IMR-90 (cell line): ENCODE measurements around the gene NDUFA7. TPM values are rescaled to one million over a fixed set of nuclear protein-coding genes. Genes with fewer than 3 reads are reported as not detected.

Experiments
- ATAC-seq: fragments of 200-7000 bp; cut with Tn5 transposase; 2 replicates; pipeline ENCODE4 v1.9.1; 2020; ENCODE audit warnings: low read depth, mild to moderate bottlenecking, moderate library complexity
- BruUV-seq: library from RNA; stranded (reverse); fragments of 400-500 nt; replicated peaks from 2 replicates; lab custom pipeline; 2021; lab: Mats Ljungman, UMichigan
- CTCF ChIA-PET: fragments of 300-600 bp; formaldehyde crosslinking; extraction: SDS; loops from one replicate; lab custom pipeline; 2021; ENCODE audit warnings: antibody characterized with exemption; lab: Yijun Ruan, JAX
- POLR2A ChIA-PET: fragments of 300-600 bp; sonication (Branson Sonifier 250); formaldehyde crosslinking; loops from one replicate; lab custom pipeline; 2022; ENCODE audit warnings: antibody characterized with exemption; ENCODE audit not compliant: unreplicated experiment; lab: Charles Lee
- DNase-seq: peaks from one replicate; pipeline ENCODE4 v3.0.0; 2013
- H2AFZ ChIP-seq: replicated peaks from 2 replicates; pipeline ENCODE3; 2013; ENCODE audit warnings: low read length, mild to moderate bottlenecking; ENCODE audit not compliant: poor library complexity
- H2AK5ac ChIP-seq: 2 replicates; pipeline ENCODE4 v1.6.1; 2013; ENCODE audit warnings: low read depth, low read length, inconsistent platforms
- H2AK9ac ChIP-seq: replicated peaks from 2 replicates; pipeline ENCODE3; 2013; ENCODE audit warnings: mild to moderate bottlenecking, low read depth, low read length, moderate library complexity; ENCODE audit not compliant: poor library complexity
- H2BK120ac ChIP-seq: 2 replicates; pipeline ENCODE4 v1.6.1; 2013; ENCODE audit warnings: low read depth, low read length, inconsistent platforms
- H2BK15ac ChIP-seq: 3 replicates; pipeline ENCODE4 v1.6.1; 2013; ENCODE audit warnings: low read depth, low read length, inconsistent platforms
- H2BK20ac ChIP-seq: 2 replicates; pipeline ENCODE4 v1.6.1; 2013; ENCODE audit warnings: low read depth, mild to moderate bottlenecking, inconsistent platforms, low read length, moderate library complexity
- H2BK5ac ChIP-seq: 2 replicates; pipeline ENCODE4 v1.6.1; 2013; ENCODE audit warnings: mild to moderate bottlenecking, low read depth, low read length, inconsistent platforms; ENCODE audit not compliant: poor library complexity, severe bottlenecking
- H3K14ac ChIP-seq: replicated peaks from 2 replicates; pipeline ENCODE4 v1.6.1; 2013; ENCODE audit warnings: low read depth, low read length, inconsistent platforms
- H3K18ac ChIP-seq: 2 replicates; pipeline ENCODE4 v1.6.1; 2013; ENCODE audit warnings: low read depth, low read length, control low read depth
- H3K23ac ChIP-seq: 2 replicates; pipeline ENCODE4 v1.6.1; 2013; ENCODE audit warnings: low read depth, low read length, inconsistent platforms
- H3K27ac ChIP-seq: 2 replicates; pipeline ENCODE4 v1.5.1; 2013; ENCODE audit warnings: mild to moderate bottlenecking, control low read depth, low read length; ENCODE audit not compliant: insufficient read depth
- H3K27me3 ChIP-seq: 2 replicates; pipeline ENCODE4 v1.6.1; 2013; ENCODE audit warnings: low read length; ENCODE audit not compliant: control insufficient read depth, insufficient read depth
- H3K36me3 ChIP-seq: 2 replicates; pipeline ENCODE4 v1.6.1; 2013; ENCODE audit warnings: low read length, mixed read lengths; ENCODE audit not compliant: control insufficient read depth, insufficient read depth
- H3K4ac ChIP-seq: 2 replicates; pipeline ENCODE4 v1.6.1; 2013; ENCODE audit warnings: low read depth, low read length, inconsistent platforms
- H3K4me1 ChIP-seq: 2 replicates; pipeline ENCODE4 v1.6.1; 2013; ENCODE audit warnings: low read length, mixed read lengths; ENCODE audit not compliant: control insufficient read depth, insufficient read depth
- H3K4me2 ChIP-seq: 2 replicates; pipeline ENCODE4 v1.6.1; 2013; ENCODE audit warnings: low read depth, mild to moderate bottlenecking, control low read depth, low read length, moderate library complexity
- H3K4me3 ChIP-seq: 2 replicates; pipeline ENCODE4 v1.5.1; 2013; ENCODE audit warnings: low read depth, mild to moderate bottlenecking, control low read depth, low read length, moderate library complexity; ENCODE audit not compliant: insufficient read depth
- H3K56ac ChIP-seq: 2 replicates; pipeline ENCODE4 v1.6.1; 2013; ENCODE audit warnings: low read length, inconsistent platforms; ENCODE audit not compliant: insufficient read depth; ENCODE audit errors: extremely low read depth
- H3K79me1 ChIP-seq, 2 experiments: 2 replicates each; pipeline ENCODE4 v1.6.1; 2013; ENCODE audit warnings: low read length in 2 of 2, inconsistent platforms in 1 of 2, low read depth in 1 of 2
- H3K9ac ChIP-seq: 2 replicates; pipeline ENCODE4 v1.6.1; 2013; ENCODE audit warnings: low read depth, low read length, control low read depth
- H3K9me1 ChIP-seq: 2 replicates; pipeline ENCODE4 v1.6.1; 2013; ENCODE audit warnings: low read length, inconsistent platforms; ENCODE audit not compliant: insufficient read depth
- H3K9me3 ChIP-seq: 2 replicates; pipeline ENCODE4 v1.6.1; 2013; ENCODE audit warnings: low read length; ENCODE audit not compliant: control insufficient read depth, insufficient read depth
- H4K20me1 ChIP-seq: 2 replicates; pipeline ENCODE4 v1.6.1; 2013; ENCODE audit warnings: low read length, inconsistent platforms; ENCODE audit not compliant: insufficient read depth
- H4K5ac ChIP-seq: 2 replicates; pipeline ENCODE4 v1.6.1; 2013; ENCODE audit warnings: mild to moderate bottlenecking, low read depth, low read length, control low read depth
- H4K8ac ChIP-seq, 2 experiments: 2 replicates each; pipeline ENCODE4 v1.6.1; 2013; ENCODE audit warnings: low read depth in 2 of 2, low read length in 2 of 2, control low read depth in 1 of 2, inconsistent platforms in 1 of 2
- H4K91ac ChIP-seq: 2 replicates; pipeline ENCODE4 v1.6.1; 2013; ENCODE audit warnings: low read depth, low read length, inconsistent platforms; ENCODE audit not compliant: insufficient read depth
- BHLHE40 ChIP-seq: fragments of 150-350 bp; IDR thresholded peaks from 2 replicates; pipeline ENCODE4 v1.6.1; 2016; ENCODE audit warnings: mild to moderate bottlenecking, low read depth, low read length
- CEBPB ChIP-seq: IDR thresholded peaks from 2 replicates; pipeline ENCODE4 v1.6.1; 2012; ENCODE audit warnings: low read depth, low read length, improper control_type of control experiment
- CHD1 ChIP-seq: IDR thresholded peaks from 2 replicates; pipeline ENCODE4 v1.6.1; 2012; ENCODE audit warnings: low read depth, low read length, improper control_type of control experiment
- FOS ChIP-seq: fragments of 150-350 bp; IDR thresholded peaks from 2 replicates; pipeline ENCODE4 v1.6.1; 2016; ENCODE audit warnings: low read depth, low read length
- MAFK ChIP-seq: IDR thresholded peaks from 2 replicates; pipeline ENCODE4 v1.6.1; 2012; ENCODE audit warnings: low read depth, low read length, improper control_type of control experiment
- MAZ ChIP-seq: IDR thresholded peaks from 2 replicates; pipeline ENCODE4 v1.6.1; 2012; ENCODE audit warnings: low read depth, mild to moderate bottlenecking, low read length, improper control_type of control experiment, moderate library complexity, borderline replicate concordance
- MXI1 ChIP-seq: IDR thresholded peaks from 2 replicates; pipeline ENCODE4 v1.6.1; 2012; ENCODE audit warnings: low read depth, mild to moderate bottlenecking, low read length, moderate library complexity, borderline replicate concordance
- NFE2L2 ChIP-seq: fragments of 150-350 bp; IDR thresholded peaks from 2 replicates; pipeline ENCODE4 v1.6.1; 2016; ENCODE audit warnings: low read depth, mild to moderate bottlenecking, low read length
- RAD21 ChIP-seq: IDR thresholded peaks from 2 replicates; pipeline ENCODE4 v1.6.1; 2012; ENCODE audit warnings: low read length, improper control_type of control experiment
- RCOR1 ChIP-seq: IDR thresholded peaks from 2 replicates; pipeline ENCODE4 v1.6.1; 2012; ENCODE audit warnings: mild to moderate bottlenecking, low read length, improper control_type of control experiment; ENCODE audit not compliant: insufficient replicate concordance
- RFX5 ChIP-seq: IDR thresholded peaks from 2 replicates; pipeline ENCODE4 v1.8.0; 2012; ENCODE audit warnings: low read depth, mild to moderate bottlenecking, low read length, moderate library complexity
- SMC3 ChIP-seq: fragments of 150-350 bp; IDR thresholded peaks from 2 replicates; pipeline ENCODE4 v1.6.1; 2016; ENCODE audit warnings: low read depth, mild to moderate bottlenecking, antibody characterized with exemption, low read length, moderate library complexity
- WGBS, 2 experiments: methylation state at CpG; one replicate each; pipeline versions ENCODE4 v1.1.5 to v1.1.7; 2013; ENCODE audit warnings: missing lambda C conversion rate in 2 of 2; ENCODE audit not compliant: insufficient read length in 1 of 2; ENCODE audit errors: extremely low coverage in 2 of 2; 5-methylcytosine and 5-hydroxymethylcytosine counted together
- dilution Hi-C: fragments of 300-500 bp; cut with HindIII; formaldehyde crosslinking; loops from one replicate; pipeline ENCODE4 v1.14.3; 2018; ENCODE audit warnings: low sequenced_read_pairs; ENCODE audit not compliant: unreplicated experiment
- in situ Hi-C: fragments of 300-500 bp; cut with MboI; formaldehyde crosslinking; loops from 3 replicates; pipeline ENCODE4 v1.14.3; 2019; ENCODE audit warnings: low sequenced_read_pairs, inconsistent platforms, mixed read lengths
- intact Hi-C: fragments of 100-400 bp; cut with micrococcal nuclease; formaldehyde crosslinking; loops from 2 replicates; pipeline ENCODE4 v1.10.0; 2022
- polyA plus RNA-seq, 3 experiments: library from polyadenylated mRNA; depleted of rRNA; stranded (reverse); fragments of >200 nt; gene quantifications; 2 replicates each; pipeline ENCODE4 v1.2.3, GENCODE V29; 2012; ENCODE audit warnings: low replicate concordance in 1 of 3
- total RNA-seq: library from RNA; depleted of rRNA; stranded (reverse); fragments of >200 nt; gene quantifications from 2 replicates; pipeline ENCODE4 v1.2.3, GENCODE V29; 2012
- TF ChIP-seq, protein P1 (sequence below): conservative IDR thresholded peaks from 2 replicates; pipeline ENCODE4 v1.5.1; 2012; ENCODE audit warnings: mild to moderate bottlenecking, low read depth, low read length, improper control_type of control experiment
- TF ChIP-seq, protein P2 (sequence below): fragments of 150-350 bp; IDR thresholded peaks from 2 replicates; pipeline ENCODE4 v1.6.1; 2017; ENCODE audit warnings: mild to moderate bottlenecking, antibody characterized with exemption, low read length, low read depth
- TF ChIP-seq, protein P3 (sequence below): fragments of 150-350 bp; IDR thresholded peaks from 2 replicates; pipeline ENCODE4 v1.6.1; 2016; ENCODE audit warnings: low read depth, mild to moderate bottlenecking, low read length, moderate library complexity, borderline replicate concordance

The NDUFA7 gene
- total and polyA plus RNA-seq, 2 of the 4 experiments (the other 2 are of a cell fraction) = 20.6 to 50.7 TPM

DNA sequence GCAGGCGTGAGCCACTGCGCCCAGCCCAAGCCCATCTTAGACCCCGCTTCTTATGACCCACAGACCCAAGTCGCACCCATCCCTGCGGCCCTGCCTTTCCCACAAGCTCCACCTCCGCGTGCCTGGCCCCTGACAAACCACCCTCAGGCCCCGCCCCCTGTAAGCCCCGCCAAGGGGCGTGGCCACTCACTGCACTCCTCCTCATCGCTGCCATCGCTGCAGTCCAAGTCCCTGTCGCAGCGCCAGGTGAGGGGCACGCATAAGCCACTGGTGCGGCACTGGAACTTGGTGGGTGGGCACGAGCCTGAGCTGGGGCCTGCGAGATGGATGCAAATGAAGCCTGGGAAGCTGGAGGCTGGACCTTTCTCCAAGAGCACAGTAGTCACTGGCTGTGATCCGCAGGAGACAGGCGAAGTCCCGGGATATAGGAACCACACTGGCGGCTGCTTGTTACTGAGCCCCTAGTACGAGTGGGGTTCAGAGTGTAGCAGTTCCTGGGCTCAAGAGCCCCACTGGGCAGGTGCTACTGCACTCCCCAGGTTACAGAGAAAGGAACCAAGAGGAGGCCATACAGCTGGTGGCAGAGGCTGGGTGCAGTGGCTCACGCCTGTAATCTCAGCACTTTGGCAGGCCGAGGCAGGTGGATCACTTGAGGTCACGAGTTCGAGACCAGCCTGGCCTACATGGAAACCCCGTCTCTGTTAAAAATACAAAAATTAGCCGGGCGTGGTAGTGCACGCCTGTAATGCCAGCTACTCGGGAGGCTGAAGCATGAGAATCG lies 16.1 kb downstream of the NDUFA7 start:
- H3K23ac ChIP-seq = no peak overlapping the region
- H2BK20ac ChIP-seq = no peak overlapping the region
- WGBS, 2 experiments = 82% methylated on average over 33 of the region's 33 CpGs; no CpG with 5 or more reads in 1 of the 2 experiments
- ChIA-PET CTCF (no interaction called here), POLR2A (no interaction called here)
- H2AFZ ChIP-seq = no peak overlapping the region
- H3K4me3 ChIP-seq = no peak overlapping the region
- H3K27ac ChIP-seq = no peak overlapping the region
- no TSS peak for BruUV-seq
- H3K4ac ChIP-seq = no peak overlapping the region
- H2AK9ac ChIP-seq = no peak overlapping the region
- H2BK15ac ChIP-seq = no peak overlapping the region
- no peak overlapping the region for H2BK5ac ChIP-seq
- dilution Hi-C loops = no loop called here
- H4K20me1 ChIP-seq = no peaks in the 10 kb centered on the region
- peaks cover 6% of the 10 kb centered on the region for H3K4me1 ChIP-seq
- no peak overlapping the region for H3K18ac ChIP-seq
- no peak overlapping the region for H2AK5ac ChIP-seq
- H3K14ac ChIP-seq = no peak overlapping the region
- intact Hi-C loops = no loop called here
- no peak overlapping the region for H3K4me2 ChIP-seq
- no peak overlapping the region for H2BK120ac ChIP-seq
- H3K79me1 ChIP-seq = peaks cover 6 to 22% of the 10 kb centered on the region in 2 experiments; a peak in 3 of 4 replicates
- DNase-seq = no peak
- no peak overlapping the region for H3K9ac ChIP-seq
- H3K9me1 ChIP-seq = peaks cover 3% of the 10 kb centered on the region
- in situ Hi-C loops = no loop called here
- H3K27me3 ChIP-seq = no peaks in the 10 kb centered on the region
- no peak overlapping the region for H3K56ac ChIP-seq
- peaks cover 4% of the 10 kb centered on the region; the same call in 1 of the 2 replicates for H3K36me3 ChIP-seq
- no peak overlapping the region for H4K91ac ChIP-seq
- H4K5ac ChIP-seq = no peak overlapping the region
- ATAC-seq = no peak
- no peak overlapping the region for H4K8ac ChIP-seq
- H3K9me3 ChIP-seq = no peaks in the 10 kb centered on the region
- TF ChIP-seq, protein P1, sequence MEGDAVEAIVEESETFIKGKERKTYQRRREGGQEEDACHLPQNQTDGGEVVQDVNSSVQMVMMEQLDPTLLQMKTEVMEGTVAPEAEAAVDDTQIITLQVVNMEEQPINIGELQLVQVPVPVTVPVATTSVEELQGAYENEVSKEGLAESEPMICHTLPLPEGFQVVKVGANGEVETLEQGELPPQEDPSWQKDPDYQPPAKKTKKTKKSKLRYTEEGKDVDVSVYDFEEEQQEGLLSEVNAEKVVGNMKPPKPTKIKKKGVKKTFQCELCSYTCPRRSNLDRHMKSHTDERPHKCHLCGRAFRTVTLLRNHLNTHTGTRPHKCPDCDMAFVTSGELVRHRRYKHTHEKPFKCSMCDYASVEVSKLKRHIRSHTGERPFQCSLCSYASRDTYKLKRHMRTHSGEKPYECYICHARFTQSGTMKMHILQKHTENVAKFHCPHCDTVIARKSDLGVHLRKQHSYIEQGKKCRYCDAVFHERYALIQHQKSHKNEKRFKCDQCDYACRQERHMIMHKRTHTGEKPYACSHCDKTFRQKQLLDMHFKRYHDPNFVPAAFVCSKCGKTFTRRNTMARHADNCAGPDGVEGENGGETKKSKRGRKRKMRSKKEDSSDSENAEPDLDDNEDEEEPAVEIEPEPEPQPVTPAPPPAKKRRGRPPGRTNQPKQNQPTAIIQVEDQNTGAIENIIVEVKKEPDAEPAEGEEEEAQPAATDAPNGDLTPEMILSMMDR = no peak
- TF ChIP-seq RCOR1 (no peak), MAFK (no peak), BHLHE40 (no peak), CHD1 (no peak), MAZ (no peak), SMC3 (no peak), NFE2L2 (no peak), FOS (no peak), MXI1 (no peak), CEBPB (no peak), RAD21 (no peak), RFX5 (no peak)
- TF ChIP-seq, protein P2, sequence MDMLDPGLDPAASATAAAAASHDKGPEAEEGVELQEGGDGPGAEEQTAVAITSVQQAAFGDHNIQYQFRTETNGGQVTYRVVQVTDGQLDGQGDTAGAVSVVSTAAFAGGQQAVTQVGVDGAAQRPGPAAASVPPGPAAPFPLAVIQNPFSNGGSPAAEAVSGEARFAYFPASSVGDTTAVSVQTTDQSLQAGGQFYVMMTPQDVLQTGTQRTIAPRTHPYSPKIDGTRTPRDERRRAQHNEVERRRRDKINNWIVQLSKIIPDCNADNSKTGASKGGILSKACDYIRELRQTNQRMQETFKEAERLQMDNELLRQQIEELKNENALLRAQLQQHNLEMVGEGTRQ = no peak
- TF ChIP-seq, protein P3, sequence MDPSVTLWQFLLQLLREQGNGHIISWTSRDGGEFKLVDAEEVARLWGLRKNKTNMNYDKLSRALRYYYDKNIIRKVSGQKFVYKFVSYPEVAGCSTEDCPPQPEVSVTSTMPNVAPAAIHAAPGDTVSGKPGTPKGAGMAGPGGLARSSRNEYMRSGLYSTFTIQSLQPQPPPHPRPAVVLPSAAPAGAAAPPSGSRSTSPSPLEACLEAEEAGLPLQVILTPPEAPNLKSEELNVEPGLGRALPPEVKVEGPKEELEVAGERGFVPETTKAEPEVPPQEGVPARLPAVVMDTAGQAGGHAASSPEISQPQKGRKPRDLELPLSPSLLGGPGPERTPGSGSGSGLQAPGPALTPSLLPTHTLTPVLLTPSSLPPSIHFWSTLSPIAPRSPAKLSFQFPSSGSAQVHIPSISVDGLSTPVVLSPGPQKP = no peak
